HepG2 (cell line): ENCODE data around the gene C2orf81. TPM values are rescaled to one million over a fixed set of nuclear protein-coding genes. Genes with fewer than 3 reads are reported as not detected.

ENCODE experiments used
- FOXC1 ChIP-seq: sonication (generic); formaldehyde crosslinking; IDR thresholded peaks from 2 replicates; pipeline ENCODE4 v1.8.0; 2022; ENCODE audit warnings: mild to moderate bottlenecking, missing genetic modification reagents, borderline replicate concordance
- FOXK2 ChIP-seq: fragments of 450-650 bp; IDR thresholded peaks from 2 replicates; pipeline ENCODE4 v1.6.1; 2016
- KLF13 ChIP-seq: sonication (generic); formaldehyde crosslinking; IDR thresholded peaks from 2 replicates; pipeline ENCODE4 v1.4.0; 2020; ENCODE audit warnings: mild to moderate bottlenecking, missing genetic modification reagents
- NFAT5 ChIP-seq: sonication (generic); formaldehyde crosslinking; IDR thresholded peaks from 2 replicates; pipeline ENCODE4 v1.4.0; 2020; ENCODE audit warnings: missing genetic modification reagents
- PHF20 ChIP-seq: sonication (generic); formaldehyde crosslinking; IDR thresholded peaks from 2 replicates; pipeline ENCODE4 v1.5.0; 2020; ENCODE audit warnings: mild to moderate bottlenecking, missing genetic modification reagents
- RERE ChIP-seq: IDR thresholded peaks from 2 replicates; pipeline ENCODE4 v1.6.1; 2016; ENCODE audit warnings: low read depth, missing genetic modification reagents, missing compliant biosample characterization
- SALL1 ChIP-seq: sonication (generic); formaldehyde crosslinking; IDR thresholded peaks from 2 replicates; pipeline ENCODE4 v1.8.0; 2022; ENCODE audit warnings: mild to moderate bottlenecking, missing genetic modification reagents
- SATB2 ChIP-seq: sonication (generic); formaldehyde crosslinking; IDR thresholded peaks from 2 replicates; pipeline ENCODE4 v1.5.0; 2020; ENCODE audit warnings: missing genetic modification reagents
- SSRP1 ChIP-seq: IDR thresholded peaks from 2 replicates; pipeline ENCODE4 v1.6.1; 2016; ENCODE audit warnings: control low read depth
- ZBTB7B ChIP-seq: sonication (generic); formaldehyde crosslinking; IDR thresholded peaks from 2 replicates; pipeline ENCODE4 v1.4.0; 2020; ENCODE audit warnings: missing genetic modification reagents
- ZNF709 ChIP-seq: sonication (generic); formaldehyde crosslinking; IDR thresholded peaks from 2 replicates; pipeline ENCODE4 v1.5.0; 2020; ENCODE audit warnings: mild to moderate bottlenecking, missing genetic modification reagents
- ZZZ3 ChIP-seq: sonication (generic); formaldehyde crosslinking; IDR thresholded peaks from 2 replicates; pipeline ENCODE4 v1.4.0; 2020; ENCODE audit warnings: missing genetic modification reagents, mild to moderate bottlenecking, borderline replicate concordance
- polyA plus RNA-seq, 8 experiments: library from polyadenylated mRNA; depleted of rRNA in 3 of 8; stranded (reverse) in 7 of 8; unstranded in 1 of 8; fragments of >200 nt; fragmentation: Illumina TruSeq in 4 of 8; extraction: Trizol in 4 of 8; gene quantifications; 2 replicates each; pipeline versions ENCODE4 v1.2.1 to v1.2.3, GENCODE V29; 2011 to 2016; ENCODE audit warnings: low read depth in 4 of 8, missing spikeins in 1 of 8, mixed read lengths in 1 of 8; ENCODE audit not compliant: insufficient read depth in 1 of 8
- total RNA-seq, 5 experiments: library from RNA; depleted of rRNA; stranded (reverse); fragments of >200 nt; fragmentation: Illumina TruSeq; extraction: Trizol; gene quantifications; 2 replicates each; pipeline ENCODE4 v1.2.3, GENCODE V29; 2016; ENCODE audit warnings: low read depth in 1 of 5
- TF ChIP-seq, protein P1 (sequence below): sonication (generic); formaldehyde crosslinking; IDR thresholded peaks from 2 replicates; pipeline ENCODE4 v1.5.1; 2020; ENCODE audit warnings: mild to moderate bottlenecking, missing genetic modification reagents

C2orf81 gene
- total and polyA plus RNA-seq, 2 of the 13 experiments (the other 11 are each of a cell fraction or from before 2014, with no cell fraction given): 0.15 to 0.17 TPM

GRCh38 chr2:74429487-74430451, 8.3 kb upstream of the C2orf81 start (continued):
- TF ChIP-seq, protein P1, sequence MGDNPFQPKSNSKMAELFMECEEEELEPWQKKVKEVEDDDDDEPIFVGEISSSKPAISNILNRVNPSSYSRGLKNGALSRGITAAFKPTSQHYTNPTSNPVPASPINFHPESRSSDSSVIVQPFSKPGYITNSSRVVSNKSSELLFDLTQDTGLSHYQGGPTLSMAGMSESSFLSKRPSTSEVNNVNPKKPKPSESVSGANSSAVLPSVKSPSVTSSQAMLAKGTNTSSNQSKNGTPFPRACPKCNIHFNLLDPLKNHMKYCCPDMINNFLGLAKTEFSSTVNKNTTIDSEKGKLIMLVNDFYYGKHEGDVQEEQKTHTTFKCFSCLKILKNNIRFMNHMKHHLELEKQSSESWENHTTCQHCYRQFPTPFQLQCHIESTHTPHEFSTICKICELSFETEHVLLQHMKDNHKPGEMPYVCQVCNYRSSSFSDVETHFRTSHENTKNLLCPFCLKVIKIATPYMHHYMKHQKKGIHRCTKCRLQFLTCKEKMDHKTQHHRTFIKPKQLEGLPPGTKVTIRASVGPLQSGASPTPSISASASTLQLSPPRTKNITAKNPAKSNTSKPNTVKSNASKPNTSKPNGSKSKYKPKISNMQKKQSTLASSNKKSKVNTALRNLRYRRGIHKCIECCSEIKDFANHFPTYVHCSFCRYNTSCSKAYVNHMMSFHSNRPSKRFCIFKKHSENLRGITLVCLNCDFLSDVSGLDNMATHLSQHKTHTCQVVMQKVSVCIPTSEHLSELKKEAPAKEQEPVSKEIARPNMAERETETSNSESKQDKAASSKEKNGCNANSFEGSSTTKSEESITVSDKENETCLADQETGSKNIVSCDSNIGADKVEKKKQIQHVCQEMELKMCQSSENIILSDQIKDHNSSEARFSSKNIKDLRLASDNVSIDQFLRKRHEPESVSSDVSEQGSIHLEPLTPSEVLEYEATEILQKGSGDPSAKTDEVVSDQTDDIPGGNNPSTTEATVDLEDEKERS (CRISPR knock-in tag): no peak
- TF ChIP-seq FOXC1 (no peak), SSRP1 (CRISPR knock-in tag) (no peak), ZNF709 (CRISPR knock-in tag) (peak; percentile 89; the same call in 1 of the 2 replicates), KLF13 (CRISPR knock-in tag) (no peak), NFAT5 (CRISPR knock-in tag) (no peak), PHF20 (CRISPR knock-in tag) (no peak), RERE (CRISPR knock-in tag) (0 out of 2 replicates have a peak, but pooled peaks have one; percentile 43), ZZZ3 (CRISPR knock-in tag) (peak; percentile 82), FOXK2 (no peak), ZBTB7B (CRISPR knock-in tag) (peak; percentile 90), SALL1 (CRISPR knock-in tag) (peak; percentile 92), SATB2 (CRISPR knock-in tag) (no peak)
